H9 (cell line): ENCODE results near the gene SMIM41. TPM values are rescaled to one million over a fixed set of nuclear protein-coding genes. Genes with fewer than 3 reads are reported as not detected.

Experiments
- DNase-seq: peaks from one replicate; pipeline ENCODE4 v3.0.0-alpha.2; 2017
- H2AFZ ChIP-seq: one replicate; pipeline ENCODE4 v1.6.1; 2013; ENCODE audit warnings: mild to moderate bottlenecking, low read length, control low read depth, moderate library complexity
- H2AK5ac ChIP-seq: 2 replicates; pipeline ENCODE4 v1.6.1; 2013; ENCODE audit warnings: low read length, control low read depth, mixed read lengths; ENCODE audit not compliant: insufficient read length
- H2BK120ac ChIP-seq: one replicate; pipeline ENCODE4 v1.6.1; 2013; ENCODE audit warnings: low read depth, mild to moderate bottlenecking, low read length, control low read depth, inconsistent platforms; ENCODE audit not compliant: poor library complexity, severe bottlenecking
- H2BK12ac ChIP-seq: 2 replicates; pipeline ENCODE4 v1.6.1; 2013; ENCODE audit warnings: low read length, control low read depth, mixed read lengths, low read depth; ENCODE audit not compliant: insufficient read length
- H2BK15ac ChIP-seq: 2 replicates; pipeline ENCODE4 v1.6.1; 2013; ENCODE audit warnings: low read depth, low read length, control low read depth
- H2BK20ac ChIP-seq: one replicate; pipeline ENCODE4 v1.6.1; 2013; ENCODE audit warnings: low read depth, mild to moderate bottlenecking, low read length, control low read depth, inconsistent platforms; ENCODE audit not compliant: poor library complexity, severe bottlenecking
- H2BK5ac ChIP-seq: 2 replicates; pipeline ENCODE4 v1.6.1; 2013; ENCODE audit warnings: low read length, control low read depth, mixed read lengths; ENCODE audit not compliant: insufficient read length
- H3K14ac ChIP-seq: 2 replicates; pipeline ENCODE4 v1.6.1; 2013; ENCODE audit warnings: low read length, control low read depth; ENCODE audit not compliant: insufficient read depth
- H3K18ac ChIP-seq: 2 replicates; pipeline ENCODE4 v1.6.1; 2013; ENCODE audit warnings: low read depth, mild to moderate bottlenecking, mixed read lengths, low read length, control low read depth; ENCODE audit not compliant: insufficient read length
- H3K23ac ChIP-seq: 2 replicates; pipeline ENCODE4 v1.6.1; 2013; ENCODE audit warnings: low read length, control low read depth, mixed read lengths, low read depth; ENCODE audit not compliant: insufficient read length
- H3K23me2 ChIP-seq: 2 replicates; pipeline ENCODE4 v1.6.1; 2013; ENCODE audit warnings: low read depth, mild to moderate bottlenecking, mixed read lengths, low read length, control low read depth; ENCODE audit not compliant: insufficient read length, poor library complexity, severe bottlenecking
- H3K27ac ChIP-seq: 2 replicates; pipeline ENCODE4 v1.5.1; 2013; ENCODE audit warnings: low read length, control low read depth, mixed read lengths, low read depth; ENCODE audit not compliant: insufficient read length
- H3K27me3 ChIP-seq: 2 replicates; pipeline ENCODE4 v1.6.1; 2013; ENCODE audit warnings: low read length, control low read depth, inconsistent platforms; ENCODE audit not compliant: insufficient read depth
- H3K4ac ChIP-seq: 2 replicates; pipeline ENCODE4 v1.6.1; 2013; ENCODE audit warnings: low read depth, mild to moderate bottlenecking, control low read depth, inconsistent platforms, low read length, moderate library complexity
- H3K4me1 ChIP-seq: 2 replicates; pipeline ENCODE4 v1.6.1; 2013; ENCODE audit warnings: low read length, control low read depth, inconsistent platforms; ENCODE audit not compliant: insufficient read depth
- H3K4me2 ChIP-seq: 2 replicates; pipeline ENCODE4 v1.6.1; 2013; ENCODE audit warnings: low read length, control low read depth, mixed read lengths; ENCODE audit not compliant: insufficient read length, insufficient read depth
- H3K56ac ChIP-seq: 2 replicates; pipeline ENCODE4 v1.6.1; 2013; ENCODE audit warnings: low read depth, mild to moderate bottlenecking, mixed read lengths, low read length, control low read depth; ENCODE audit not compliant: insufficient read length
- H3K79me1 ChIP-seq: 2 replicates; pipeline ENCODE4 v1.6.1; 2013; ENCODE audit warnings: low read depth, mild to moderate bottlenecking, moderate library complexity, low read length, control low read depth, inconsistent platforms; ENCODE audit not compliant: insufficient read depth, poor library complexity, severe bottlenecking
- H3K79me2 ChIP-seq: 2 replicates; pipeline ENCODE4 v1.6.1; 2013; ENCODE audit warnings: low read length, control low read depth, inconsistent platforms; ENCODE audit not compliant: insufficient read depth
- H3K9ac ChIP-seq: 2 replicates; pipeline ENCODE4 v1.6.1; 2013; ENCODE audit warnings: low read length, control low read depth, mixed read lengths; ENCODE audit not compliant: insufficient read length; ENCODE audit errors: extremely low read depth
- H3K9me3 ChIP-seq: one replicate; pipeline ENCODE4 v1.6.1; 2013; ENCODE audit warnings: low read depth, low read length, inconsistent platforms; ENCODE audit not compliant: control insufficient read depth
- H3T11ph ChIP-seq: one replicate; pipeline ENCODE4 v1.6.1; 2013; ENCODE audit warnings: mild to moderate bottlenecking, low read length, control low read depth, inconsistent platforms
- H4K20me1 ChIP-seq: one replicate; pipeline ENCODE4 v1.6.1; 2013; ENCODE audit not compliant: control insufficient read depth, insufficient read length, insufficient read depth
- H4K5ac ChIP-seq: 2 replicates; pipeline ENCODE4 v1.6.1; 2013; ENCODE audit warnings: low read depth, mild to moderate bottlenecking, mixed read lengths, low read length, control low read depth; ENCODE audit not compliant: insufficient read length
- H4K8ac ChIP-seq: replicated peaks from 2 replicates; pipeline ENCODE4 v1.6.1; 2013; ENCODE audit warnings: low read length, control low read depth, mixed read lengths, low read depth; ENCODE audit not compliant: insufficient read length
- H4K91ac ChIP-seq: 2 replicates; pipeline ENCODE4 v1.6.1; 2013; ENCODE audit warnings: low read depth, mild to moderate bottlenecking, moderate library complexity, mixed read lengths, low read length, control low read depth; ENCODE audit not compliant: insufficient read length
- H3K27ac Mint-ChIP-seq, 3 experiments: 2 replicates in 2 of 3; 3 replicates in 1 of 3; pipeline ENCODE4 v1.8.0; 2020 to 2021; ENCODE audit warnings: mixed read lengths in 3 of 3, mild to moderate bottlenecking in 1 of 3, moderate library complexity in 1 of 3
- H3K27me3 Mint-ChIP-seq: 2 replicates; pipeline ENCODE4 v1.8.0; 2021; ENCODE audit warnings: low read depth, mild to moderate bottlenecking, moderate library complexity, mixed read lengths
- H3K36me3 Mint-ChIP-seq, 3 experiments: 2 replicates in 2 of 3; 3 replicates in 1 of 3; pipeline ENCODE4 v1.8.0; 2020 to 2021; ENCODE audit warnings: low read depth in 3 of 3, mixed read lengths in 3 of 3; ENCODE audit not compliant: insufficient read depth in 1 of 3
- H3K4me1 Mint-ChIP-seq, 2 experiments: 2 replicates each; pipeline ENCODE4 v1.8.0; 2020; ENCODE audit warnings: mixed read lengths in 2 of 2
- H3K4me3 Mint-ChIP-seq, 2 experiments: 2 replicates in 1 of 2; 3 replicates in 1 of 2; pipeline ENCODE4 v1.8.0; 2020 to 2021; ENCODE audit warnings: mild to moderate bottlenecking in 2 of 2, mixed read lengths in 2 of 2, moderate library complexity in 1 of 2
- H3K9me3 Mint-ChIP-seq, 2 experiments: 2 replicates in 1 of 2; 3 replicates in 1 of 2; pipeline ENCODE4 v1.8.0; 2020; ENCODE audit warnings: mild to moderate bottlenecking in 2 of 2, mixed read lengths in 2 of 2, moderate library complexity in 1 of 2
- WGBS: extraction: QIAGEN DNeasy Blood & Tissue Kit; methylation state at CpG from one replicate; pipeline ENCODE4 v1.1.7; 2013; ENCODE audit warnings: missing lambda C conversion rate, low lambda C conversion rate, mixed read lengths; ENCODE audit not compliant: insufficient read length; ENCODE audit errors: extremely low coverage; 5-methylcytosine and 5-hydroxymethylcytosine counted together
- total RNA-seq: library from RNA; stranded (reverse); gene quantifications from 2 replicates; pipeline ENCODE4 v1.2.1, GENCODE V29; 2021
- TF ChIP-seq, protein P1 (sequence below): fragments of 200-600 bp; sonication (generic); conservative IDR thresholded peaks from 3 replicates; pipeline ENCODE4 v1.8.0; 2021; ENCODE audit warnings: antibody characterized with exemption, mild to moderate bottlenecking

Gene SMIM41
- total RNA-seq, 1 experiment from 2014 or later, result not detected

DNA sequence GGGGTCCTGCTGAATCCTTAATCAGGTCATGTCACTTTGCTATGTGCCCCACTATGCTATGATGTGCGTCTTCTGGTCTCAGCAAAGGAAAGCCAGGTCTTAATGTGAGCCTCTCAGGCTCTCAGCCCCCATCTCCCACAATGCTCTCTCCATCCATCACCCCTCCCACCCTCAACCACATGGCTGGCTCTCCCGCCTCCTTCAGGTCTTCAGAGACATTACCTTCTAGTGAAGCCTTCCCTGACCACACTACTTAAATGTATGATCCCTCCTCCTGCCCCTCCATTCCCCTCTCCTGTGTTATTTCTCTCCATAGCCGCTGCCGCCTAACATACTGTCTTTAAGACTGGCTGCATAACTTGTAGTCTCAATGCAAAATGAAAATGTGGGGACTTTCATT is 61.8 kb downstream of the SMIM41 start:
- H3K4ac ChIP-seq, result no peak overlapping the region
- peaks cover 29 to 46% of the 10 kb centered on the region in 2 experiments for H3K4me1 Mint-ChIP-seq
- H3K4me3 Mint-ChIP-seq, result no peak overlapping the region
- no peaks in the 10 kb centered on the region for H3K79me2 ChIP-seq
- no peak overlapping the region for H3K27ac ChIP-seq
- H3K18ac ChIP-seq, result no peak overlapping the region
- no peak overlapping the region for H2AK5ac ChIP-seq
- H3K4me2 ChIP-seq, result no peak overlapping the region
- no peak overlapping the region; a peak in 1 of 7 replicates for H3K27ac Mint-ChIP-seq
- no CpG with 5 or more reads among the region's 4 CpGs for WGBS
- H3K14ac ChIP-seq, result no peak overlapping the region
- no peak overlapping the region for H4K8ac ChIP-seq
- H3K56ac ChIP-seq, result no peak overlapping the region
- no peaks in the 10 kb centered on the region for H3K79me1 ChIP-seq
- no peak overlapping the region for H2BK15ac ChIP-seq
- peaks cover 5% of the 10 kb centered on the region; the same call in 1 of the 2 replicates for H3K4me1 ChIP-seq
- no peak overlapping the region for H2BK5ac ChIP-seq
- H4K91ac ChIP-seq, result no peak overlapping the region
- no peaks in the 10 kb centered on the region for H4K20me1 ChIP-seq
- H2BK120ac ChIP-seq, result no peak overlapping the region
- H2BK20ac ChIP-seq, result no peak overlapping the region
- no peak overlapping the region for H2BK12ac ChIP-seq
- no peaks in the 10 kb centered on the region; the same call in 1 of the 2 replicates for H3K27me3 ChIP-seq
- peaks cover 9% of the 10 kb centered on the region; the same call in 1 of the 2 replicates for H3K27me3 Mint-ChIP-seq
- no peaks in the 10 kb centered on the region for H3K23me2 ChIP-seq
- DNase-seq, result peak; percentile 74
- no peaks in the 10 kb centered on the region for H3K36me3 Mint-ChIP-seq
- no peak overlapping the region for H3K23ac ChIP-seq
- no peak overlapping the region for H4K5ac ChIP-seq
- TF ChIP-seq, protein P1, sequence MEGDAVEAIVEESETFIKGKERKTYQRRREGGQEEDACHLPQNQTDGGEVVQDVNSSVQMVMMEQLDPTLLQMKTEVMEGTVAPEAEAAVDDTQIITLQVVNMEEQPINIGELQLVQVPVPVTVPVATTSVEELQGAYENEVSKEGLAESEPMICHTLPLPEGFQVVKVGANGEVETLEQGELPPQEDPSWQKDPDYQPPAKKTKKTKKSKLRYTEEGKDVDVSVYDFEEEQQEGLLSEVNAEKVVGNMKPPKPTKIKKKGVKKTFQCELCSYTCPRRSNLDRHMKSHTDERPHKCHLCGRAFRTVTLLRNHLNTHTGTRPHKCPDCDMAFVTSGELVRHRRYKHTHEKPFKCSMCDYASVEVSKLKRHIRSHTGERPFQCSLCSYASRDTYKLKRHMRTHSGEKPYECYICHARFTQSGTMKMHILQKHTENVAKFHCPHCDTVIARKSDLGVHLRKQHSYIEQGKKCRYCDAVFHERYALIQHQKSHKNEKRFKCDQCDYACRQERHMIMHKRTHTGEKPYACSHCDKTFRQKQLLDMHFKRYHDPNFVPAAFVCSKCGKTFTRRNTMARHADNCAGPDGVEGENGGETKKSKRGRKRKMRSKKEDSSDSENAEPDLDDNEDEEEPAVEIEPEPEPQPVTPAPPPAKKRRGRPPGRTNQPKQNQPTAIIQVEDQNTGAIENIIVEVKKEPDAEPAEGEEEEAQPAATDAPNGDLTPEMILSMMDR, result peak; percentile 56
- H3K9me3 Mint-ChIP-seq, result no peaks in the 10 kb centered on the region; a peak in 1 of 5 replicates
- no peak overlapping the region for H3T11ph ChIP-seq
- no peak overlapping the region for H3K9ac ChIP-seq
- H2AFZ ChIP-seq, result no peak overlapping the region
- H3K9me3 ChIP-seq, result no peaks in the 10 kb centered on the region
